Fibroblast of lung (primary cell): ENCODE data around the gene KCNMA1.

Experiments used
- CTCF ChIP-seq, 2 donors: IDR thresholded peaks in 1 of 2; conservative IDR thresholded peaks in 1 of 2; 1 replicate in 1 of 2; 2 replicates in 1 of 2; pipeline ENCODE4 v1.5.1; 2011 to 2012; ENCODE audit warnings: low read length in 2 of 2, control low read depth in 1 of 2, inconsistent platforms in 1 of 2, low read depth in 1 of 2, mild to moderate bottlenecking in 1 of 2
- EZH2 ChIP-seq: IDR thresholded peaks from 2 replicates; pipeline ENCODE4 v1.5.1; 2012; ENCODE audit warnings: low read length, control low read depth, mild to moderate bottlenecking; ENCODE audit errors: missing control alignments

- TF ChIP-seq CTCF (conservative IDR thresholded peaks at IDR 0.05 in 1 of 2, IDR thresholded peaks at IDR 0.05 in 1 of 2; ENCODE audit: low read depth in 1 of 2, low read length in 2 of 2) (no peak), EZH2 (no peak)
Observed at GRCh38 chr10:77110757-77111156, 526.9 kb downstream of the KCNMA1 start.
